ENCODE results near the gene AFP. TPM values are rescaled to one million over a fixed set of nuclear protein-coding genes. Genes with fewer than 3 reads are reported as not detected.

The AFP gene
- total RNA-seq, 1 donor from 2014 or later: 0.31 TPM

- H3K9me3 Mint-ChIP-seq: no peaks in the 10 kb centered on the region
- TF ChIP-seq CTCF (IDR thresholded peaks at IDR 0.05; ENCODE audit: unreplicated experiment): no peak
- H3K27me3 Mint-ChIP-seq (ENCODE audit: low read depth): peaks cover 6% of the 10 kb centered on the region
- H3K27ac Mint-ChIP-seq: peak overlapping the region; percentile 19
- H3K4me3 Mint-ChIP-seq: no peak overlapping the region
- no peaks in the 10 kb centered on the region for H3K4me1 Mint-ChIP-seq
- DNase-seq (ENCODE audit: low spot score in 2 of 2, unreplicated experiment in 2 of 2): no peak
- no peaks in the 10 kb centered on the region for H3K36me3 Mint-ChIP-seq
These were observed 50.5 kb downstream of the AFP start for GRCh38 chr4:73486497-73486896.

GRCh38 chr4:73487233-73487632 is 51.2 kb downstream of the AFP start:
- H3K4me1 Mint-ChIP-seq: no peaks in the 10 kb centered on the region
- DNase-seq (ENCODE audit: low spot score in 2 of 2, unreplicated experiment in 2 of 2): no peak
- H3K36me3 Mint-ChIP-seq: no peaks in the 10 kb centered on the region
- no peak overlapping the region for H3K27ac Mint-ChIP-seq
- no peak overlapping the region for H3K4me3 Mint-ChIP-seq
- no peaks in the 10 kb centered on the region for H3K9me3 Mint-ChIP-seq
- peaks cover 6% of the 10 kb centered on the region for H3K27me3 Mint-ChIP-seq (ENCODE audit: low read depth)
- TF ChIP-seq CTCF (IDR thresholded peaks at IDR 0.05; ENCODE audit: unreplicated experiment): no peak

- TF ChIP-seq CTCF (IDR thresholded peaks at IDR 0.05; ENCODE audit: unreplicated experiment): no peak
- peaks cover 5% of the 10 kb centered on the region for H3K4me1 Mint-ChIP-seq
- no peak overlapping the region for H3K4me3 Mint-ChIP-seq
- H3K27ac Mint-ChIP-seq: peak overlapping the region; percentile 15
- no peaks in the 10 kb centered on the region for H3K9me3 Mint-ChIP-seq
- no peaks in the 10 kb centered on the region for H3K27me3 Mint-ChIP-seq (ENCODE audit: low read depth)
- DNase-seq (ENCODE audit: low spot score in 2 of 2, unreplicated experiment in 2 of 2): no peak
- no peaks in the 10 kb centered on the region for H3K36me3 Mint-ChIP-seq
These were observed 64.2 kb downstream of the AFP start for GRCh38 chr4:73499996-73500765.

- H3K27ac Mint-ChIP-seq: no peak overlapping the region
- DNase-seq (ENCODE audit: low spot score in 2 of 2, unreplicated experiment in 2 of 2): no peak
- peaks cover 5% of the 10 kb centered on the region for H3K4me1 Mint-ChIP-seq
- H3K36me3 Mint-ChIP-seq: no peaks in the 10 kb centered on the region
- H3K9me3 Mint-ChIP-seq: no peaks in the 10 kb centered on the region
- H3K4me3 Mint-ChIP-seq: no peak overlapping the region
- H3K27me3 Mint-ChIP-seq (ENCODE audit: low read depth): no peaks in the 10 kb centered on the region
- TF ChIP-seq CTCF (IDR thresholded peaks at IDR 0.05; ENCODE audit: unreplicated experiment): no peak
These were observed 65.7 kb downstream of the AFP start for GRCh38 chr4:73501664-73502265.

GRCh38 chr4:73505567-73505966 is 69.5 kb downstream of the AFP start:
- H3K4me3 Mint-ChIP-seq: no peak overlapping the region
- H3K36me3 Mint-ChIP-seq: no peaks in the 10 kb centered on the region
- TF ChIP-seq CTCF (IDR thresholded peaks at IDR 0.05; ENCODE audit: unreplicated experiment): no peak
- H3K4me1 Mint-ChIP-seq: no peaks in the 10 kb centered on the region
- no peaks in the 10 kb centered on the region for H3K9me3 Mint-ChIP-seq
- no peak overlapping the region for H3K27ac Mint-ChIP-seq
- H3K27me3 Mint-ChIP-seq (ENCODE audit: low read depth): no peaks in the 10 kb centered on the region
- no peak for DNase-seq (ENCODE audit: low spot score in 2 of 2, unreplicated experiment in 2 of 2)

Other genes starting within 250 kb of the AFP start
- gene ANKRD17, start 177.4 kb upstream of the AFP start, total RNA-seq: 92.5 to 93.0 TPM (median 92.7 TPM) in 3 replicates
- gene ALB, start 31.9 kb upstream of the AFP start, total RNA-seq: 0.59 to 1.5 TPM (median 0.63 TPM) in 3 replicates
- gene AFM, start 45.5 kb downstream of the AFP start, total RNA-seq: not detected in 3 replicates
- 1.3 to 1.8 TPM (median 1.5 TPM) in 3 replicates for gene RASSF6, start 184.2 kb downstream of the AFP start, total RNA-seq